H1 (cell line): ENCODE data around the gene IL21R. TPM values are rescaled to one million over a fixed set of nuclear protein-coding genes. Genes with fewer than 3 reads are reported as not detected.

Experiments used
- ATF3 ChIP-seq: IDR thresholded peaks from 2 replicates; pipeline ENCODE4 v1.6.1; 2011; ENCODE audit warnings: low read depth, mild to moderate bottlenecking, low read length; ENCODE audit not compliant: insufficient read depth
- CBX5 ChIP-seq: fragments of 300-800, 300-1000 bp; sonication (generic); IDR thresholded peaks from 2 replicates; pipeline ENCODE4 v1.7.1; 2016; ENCODE audit warnings: antibody characterized with exemption, low read length, low read depth
- CEBPB ChIP-seq: IDR thresholded peaks from 2 replicates; pipeline ENCODE4 v1.6.1; 2012; ENCODE audit warnings: low read depth, low read length
- CHD7 ChIP-seq: fragments of 300-600 bp; sonication (generic); IDR thresholded peaks from 2 replicates; pipeline ENCODE4 v1.7.1; 2012; ENCODE audit warnings: low read length, moderate library complexity, mild to moderate bottlenecking, inconsistent platforms; ENCODE audit not compliant: insufficient replicate concordance
- JUND ChIP-seq: IDR thresholded peaks from 2 replicates; pipeline ENCODE4 v1.6.1; 2011; ENCODE audit warnings: mild to moderate bottlenecking, improper control_type of control experiment, low read length
- KDM5A ChIP-seq: fragments of 200-600 bp; IDR thresholded peaks from 2 replicates; pipeline ENCODE4 v1.7.1; 2012; ENCODE audit warnings: mild to moderate bottlenecking, low read length, inconsistent platforms, mixed read lengths
- RXRA ChIP-seq: IDR thresholded peaks from 2 replicates; pipeline ENCODE4 v1.6.1; 2011; ENCODE audit warnings: low read depth, mild to moderate bottlenecking, low read length, moderate library complexity; ENCODE audit not compliant: insufficient read depth
- SIN3A ChIP-seq, 2 experiments: IDR thresholded peaks in 1 of 2; conservative IDR thresholded peaks in 1 of 2; 2 replicates each; pipeline ENCODE4 v1.6.1; 2011 to 2012; ENCODE audit warnings: low read length in 2 of 2, improper control_type of control experiment in 1 of 2, low read depth in 1 of 2, mild to moderate bottlenecking in 1 of 2
- TAF1 ChIP-seq: IDR thresholded peaks from 2 replicates; pipeline ENCODE4 v1.6.1; 2011; ENCODE audit warnings: mild to moderate bottlenecking, low read depth, low read length
- TAF7 ChIP-seq: optimal IDR thresholded peaks from 2 replicates; pipeline ENCODE3; 2011; ENCODE audit warnings: low read depth, mild to moderate bottlenecking, inconsistent platforms, low read length, moderate library complexity, borderline replicate concordance
- polyA plus RNA-seq, 7 experiments: library from polyadenylated mRNA; depleted of rRNA in 3 of 7; stranded (reverse) in 5 of 7; unstranded in 2 of 7; fragments of >200 nt in 5 of 7; fragments of 200-250 nt in 2 of 7; gene quantifications; 1 replicate in 5 of 7; 2 replicates in 1 of 7; 4 replicates in 1 of 7; pipeline versions ENCODE4 v1.2.1 to v1.2.3, GENCODE V29; 2011 to 2013; ENCODE audit warnings: missing spikeins in 2 of 7, mixed read lengths in 2 of 7
- total RNA-seq: library from RNA; stranded (reverse); fragmentation: NEBNext Ultra II Directional; extraction: Animal tissue kit (Norgen Biotek cat#: 25700); gene quantifications from 2 replicates; pipeline ENCODE4 v1.2.1, GENCODE V29; 2021

The IL21R gene
- total and polyA plus RNA-seq, 2 of the 8 experiments (the other 6 are each of a cell fraction or from before 2014, with no cell fraction given) = 0.34 to 0.70 TPM

- TF ChIP-seq CHD7 (no peak), KDM5A (no peak), SIN3A (conservative IDR thresholded peaks at IDR 0.05 in 1 of 2, IDR thresholded peaks at IDR 0.05 in 1 of 2; ENCODE audit: low read depth in 1 of 2, low read length in 2 of 2) (no peak), CBX5 (no peak), ATF3 (no peak), TAF1 (no peak), CEBPB (no peak), TAF7 (no peak), RXRA (no peak), JUND (no peak)
Observed at GRCh38 chr16:27379919-27380318, 22.1 kb upstream of the IL21R start (continued).
